GM18511 (cell line): Measurements from ENCODE around the gene CATSPERD.
"Not testable (repeated sequence)": the region's sequence is repeated elsewhere in the genome, so short reads cannot be mapped to it uniquely, and the experiment has no call there.

ENCODE experiments used
- ATAC-seq: cut with Tn5 transposase; IDR thresholded peaks from one replicate; pipeline ENCODE4 v1.9.1; 2021; ENCODE audit warnings: mild to moderate bottlenecking, moderate library complexity; ENCODE audit not compliant: unreplicated experiment

Gene CATSPERD

GRCh38 chr19:5719274-5719960 is 1.0 kb upstream of the CATSPERD start:
- ATAC-seq, result no peak

GRCh38 chr19:5727453-5728050 is 7.1 kb downstream of the CATSPERD start:
- ATAC-seq, result no peak

GRCh38 chr19:5733172-5733571 is 12.7 kb downstream of the CATSPERD start:
- not testable (repeated sequence) for ATAC-seq

GRCh38 chr19:5738423-5738822 is 18.0 kb downstream of the CATSPERD start:
- ATAC-seq, result no peak

GRCh38 chr19:5742051-5742450 is 21.6 kb downstream of the CATSPERD start:
- no peak for ATAC-seq

GRCh38 chr19:5743630-5744029 is 23.2 kb downstream of the CATSPERD start:
- ATAC-seq, result no peak

GRCh38 chr19:5744999-5745398 is 24.6 kb downstream of the CATSPERD start:
- not testable (repeated sequence) for ATAC-seq

- not testable (repeated sequence) for ATAC-seq
These were observed 28.5 kb downstream of the CATSPERD start for GRCh38 chr19:5748920-5749319.

- no peak for ATAC-seq
These were observed 29.1 kb downstream of the CATSPERD start for GRCh38 chr19:5749505-5749904.

- ATAC-seq, result no peak
These were observed 31.3 kb downstream of the CATSPERD start for GRCh38 chr19:5751709-5752108.

- no peak for ATAC-seq
These were observed 33.3 kb downstream of the CATSPERD start for GRCh38 chr19:5753743-5754142.

- no peak for ATAC-seq
These were observed 42.3 kb downstream of the CATSPERD start for GRCh38 chr19:5762608-5763217.

GRCh38 chr19:5765220-5765619 is 44.8 kb downstream of the CATSPERD start:
- no peak for ATAC-seq

- no peak for ATAC-seq
These were observed 47.5 kb downstream of the CATSPERD start for GRCh38 chr19:5767949-5768348.

GRCh38 chr19:5772416-5772815 is 52.0 kb downstream of the CATSPERD start:
- ATAC-seq, result no peak

- ATAC-seq, result no peak
These were observed 52.8 kb downstream of the CATSPERD start for GRCh38 chr19:5773276-5773675.

- no peak for ATAC-seq
These were observed 54.5 kb downstream of the CATSPERD start for GRCh38 chr19:5774921-5775320.

GRCh38 chr19:5775668-5776309 is 55.4 kb downstream of the CATSPERD start:
- no peak for ATAC-seq

- no peak for ATAC-seq
These were observed 58.0 kb downstream of the CATSPERD start for GRCh38 chr19:5778402-5778801.

GRCh38 chr19:5780916-5781315 is 60.5 kb downstream of the CATSPERD start:
- ATAC-seq, result not testable (repeated sequence)

- no peak for ATAC-seq
These were observed 61.9 kb downstream of the CATSPERD start for GRCh38 chr19:5782322-5782721.
